ENCODE results near the gene SLC9A4.

SLC9A4 gene, protein sequence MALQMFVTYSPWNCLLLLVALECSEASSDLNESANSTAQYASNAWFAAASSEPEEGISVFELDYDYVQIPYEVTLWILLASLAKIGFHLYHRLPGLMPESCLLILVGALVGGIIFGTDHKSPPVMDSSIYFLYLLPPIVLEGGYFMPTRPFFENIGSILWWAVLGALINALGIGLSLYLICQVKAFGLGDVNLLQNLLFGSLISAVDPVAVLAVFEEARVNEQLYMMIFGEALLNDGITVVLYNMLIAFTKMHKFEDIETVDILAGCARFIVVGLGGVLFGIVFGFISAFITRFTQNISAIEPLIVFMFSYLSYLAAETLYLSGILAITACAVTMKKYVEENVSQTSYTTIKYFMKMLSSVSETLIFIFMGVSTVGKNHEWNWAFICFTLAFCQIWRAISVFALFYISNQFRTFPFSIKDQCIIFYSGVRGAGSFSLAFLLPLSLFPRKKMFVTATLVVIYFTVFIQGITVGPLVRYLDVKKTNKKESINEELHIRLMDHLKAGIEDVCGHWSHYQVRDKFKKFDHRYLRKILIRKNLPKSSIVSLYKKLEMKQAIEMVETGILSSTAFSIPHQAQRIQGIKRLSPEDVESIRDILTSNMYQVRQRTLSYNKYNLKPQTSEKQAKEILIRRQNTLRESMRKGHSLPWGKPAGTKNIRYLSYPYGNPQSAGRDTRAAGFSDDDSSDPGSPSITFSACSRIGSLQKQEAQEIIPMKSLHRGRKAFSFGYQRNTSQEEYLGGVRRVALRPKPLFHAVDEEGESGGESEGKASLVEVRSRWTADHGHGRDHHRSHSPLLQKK

DNA sequence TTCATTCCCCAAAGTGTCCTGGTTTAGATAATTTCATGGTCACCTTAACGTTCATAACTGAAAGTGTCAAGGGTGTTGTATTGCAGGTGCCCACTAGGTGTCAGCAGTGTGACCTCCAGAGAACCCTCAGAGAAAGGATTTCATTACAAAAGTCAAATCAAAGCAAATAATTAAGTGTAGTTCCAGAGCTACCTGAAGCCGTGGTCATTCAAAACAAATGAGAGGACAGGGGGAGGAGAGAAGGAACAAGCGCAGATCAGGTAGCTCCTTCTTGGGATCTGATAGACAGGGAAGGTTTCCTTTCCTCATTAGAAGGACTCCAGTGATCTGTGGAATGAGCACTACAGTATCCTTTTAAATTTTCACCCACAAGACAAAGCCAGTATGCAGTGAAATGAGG lies at the start of gene SLC9A4:
TSS of gene SLC9A4 (plus strand) at position 207 of the 400 bp plus-strand sequence. CDS start 534 bp downstream, outside the sequence.
- peak; percentile 40 for DNase-seq (ENCODE audit: low read depth)

GRCh38 chr2:102423368-102423767 lies 49.7 kb upstream of the SLC9A4 start:
- no peak for DNase-seq (ENCODE audit: low read depth)

DNA sequence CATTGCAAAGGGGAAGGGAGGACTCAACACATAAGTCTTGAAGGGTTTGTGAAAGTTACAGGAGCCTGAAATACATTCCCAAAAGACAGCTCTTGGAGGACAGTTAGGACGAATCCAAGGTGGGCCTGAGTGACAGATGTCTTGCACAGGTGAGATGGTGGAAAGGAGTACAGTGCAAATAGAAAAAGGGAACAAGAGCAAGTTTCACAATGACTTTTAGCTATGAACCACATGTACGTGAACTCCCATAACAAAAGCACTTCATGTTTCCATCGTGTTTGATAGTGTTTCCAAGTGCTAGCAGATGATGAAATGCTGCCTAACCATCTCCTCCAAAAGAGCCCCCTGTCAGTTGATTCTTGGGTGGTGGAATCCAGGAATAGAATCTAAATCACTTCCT lies 48.3 kb upstream of the SLC9A4 start:
- no peak for DNase-seq (ENCODE audit: low read depth)

DNA sequence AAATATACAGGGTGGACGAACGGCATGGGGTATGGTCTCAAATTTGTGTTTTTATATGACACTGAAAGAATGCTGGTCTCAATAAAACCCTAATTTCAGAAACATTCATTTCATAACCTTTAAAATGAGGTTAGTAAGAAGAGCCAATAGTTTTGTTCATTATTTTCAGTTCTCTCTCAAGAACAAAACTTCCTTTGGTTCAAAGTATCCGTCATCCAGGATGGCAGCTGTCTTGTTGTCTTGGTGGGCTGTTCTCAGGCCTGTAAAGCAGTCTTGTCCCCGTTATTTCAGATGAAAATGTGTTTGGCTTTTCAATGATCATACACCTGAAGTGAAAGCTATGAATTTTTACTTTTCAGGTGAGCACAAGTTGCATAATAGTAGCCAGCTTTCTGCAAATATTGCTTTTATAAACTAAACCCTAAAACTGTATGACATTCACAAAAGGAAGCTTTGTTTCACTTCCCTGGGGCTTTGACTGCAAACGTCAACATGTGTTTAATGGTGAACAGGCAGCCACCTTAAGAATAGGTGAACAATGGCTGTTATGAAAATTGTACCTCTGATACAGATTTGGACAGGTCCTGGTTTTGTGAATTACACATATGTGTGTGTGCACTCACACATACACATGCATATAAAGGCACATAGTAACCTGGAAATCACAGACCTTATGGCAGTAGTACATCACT lies 47.4 kb upstream of the SLC9A4 start:
- DNase-seq (ENCODE audit: low read depth), result no peak

DNA sequence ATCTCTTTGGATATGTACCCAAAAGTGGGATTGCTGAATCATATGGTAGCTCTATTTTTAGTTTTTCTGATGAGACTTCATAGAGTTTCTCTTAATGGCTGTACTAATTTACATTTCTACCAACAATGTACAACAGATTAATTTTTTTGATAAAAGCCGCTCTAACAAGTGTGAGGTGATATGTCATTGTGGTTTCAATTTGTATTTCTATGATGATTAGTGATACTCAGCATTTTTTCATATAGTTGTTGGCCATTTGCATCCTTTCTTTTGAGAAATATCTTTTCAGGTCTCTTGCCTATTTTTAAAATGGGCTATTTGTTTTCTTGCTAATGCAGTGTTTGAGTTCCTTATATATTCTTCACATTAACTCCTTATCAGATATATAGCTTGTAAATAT lies 45.8 kb upstream of the SLC9A4 start:
- DNase-seq (ENCODE audit: low read depth), result no peak

- no peak for DNase-seq (ENCODE audit: low read depth)
These were observed 44.5 kb upstream of the SLC9A4 start for GRCh38 chr2:102428573-102428972.

DNA sequence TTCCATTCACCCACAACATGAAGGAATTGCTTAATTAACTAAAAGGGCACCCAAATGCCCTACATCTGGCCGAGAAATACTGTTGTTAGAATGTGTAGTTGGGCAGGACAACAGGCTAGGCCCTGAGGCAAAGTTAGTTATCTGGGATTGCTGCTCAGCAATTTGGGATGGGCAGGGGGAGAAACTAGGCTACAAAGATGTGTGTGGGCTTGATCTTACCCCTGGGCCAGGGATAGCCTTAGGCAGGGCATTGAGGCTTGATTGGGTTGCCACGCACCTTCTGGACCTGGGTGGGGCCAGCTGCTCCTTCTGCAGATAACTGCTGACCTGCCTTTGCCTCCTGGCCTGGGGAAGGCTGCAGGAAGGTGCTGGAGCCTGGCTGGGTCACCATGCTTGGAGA lies 40.6 kb upstream of the SLC9A4 start:
- DNase-seq (ENCODE audit: low read depth), result no peak

DNA sequence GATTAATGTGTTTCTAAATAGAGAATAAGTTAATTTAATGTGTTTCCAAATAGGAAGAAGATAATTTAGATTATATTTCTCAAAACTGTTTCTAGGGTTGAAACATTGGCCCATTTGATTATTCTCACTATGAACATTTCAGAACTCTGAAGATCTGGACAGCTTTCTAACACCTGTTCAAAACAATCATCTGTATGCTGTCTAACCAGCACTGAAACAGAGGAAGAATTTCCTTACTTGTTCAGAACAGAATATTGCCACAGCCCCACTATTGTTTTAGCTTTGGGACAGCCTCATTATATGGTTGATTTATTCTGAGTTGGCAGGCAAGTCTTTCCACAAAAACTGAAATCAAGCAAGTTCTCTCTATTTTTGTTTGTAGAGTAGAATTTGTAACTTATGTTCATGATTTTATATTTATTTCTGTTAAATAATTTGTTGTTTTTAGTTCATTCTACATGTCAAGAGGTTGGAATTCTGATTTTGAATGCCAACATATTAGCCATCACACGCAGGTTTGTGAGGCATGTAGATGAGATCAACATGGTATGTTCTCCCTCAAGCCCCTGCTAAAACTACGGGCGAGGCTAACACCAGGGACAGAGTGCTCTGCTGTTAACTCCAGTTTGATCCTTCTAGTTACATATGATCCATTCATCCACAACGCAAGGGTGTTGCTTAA lies 38.9 kb upstream of the SLC9A4 start:
- no peak for DNase-seq (ENCODE audit: low read depth)

DNA sequence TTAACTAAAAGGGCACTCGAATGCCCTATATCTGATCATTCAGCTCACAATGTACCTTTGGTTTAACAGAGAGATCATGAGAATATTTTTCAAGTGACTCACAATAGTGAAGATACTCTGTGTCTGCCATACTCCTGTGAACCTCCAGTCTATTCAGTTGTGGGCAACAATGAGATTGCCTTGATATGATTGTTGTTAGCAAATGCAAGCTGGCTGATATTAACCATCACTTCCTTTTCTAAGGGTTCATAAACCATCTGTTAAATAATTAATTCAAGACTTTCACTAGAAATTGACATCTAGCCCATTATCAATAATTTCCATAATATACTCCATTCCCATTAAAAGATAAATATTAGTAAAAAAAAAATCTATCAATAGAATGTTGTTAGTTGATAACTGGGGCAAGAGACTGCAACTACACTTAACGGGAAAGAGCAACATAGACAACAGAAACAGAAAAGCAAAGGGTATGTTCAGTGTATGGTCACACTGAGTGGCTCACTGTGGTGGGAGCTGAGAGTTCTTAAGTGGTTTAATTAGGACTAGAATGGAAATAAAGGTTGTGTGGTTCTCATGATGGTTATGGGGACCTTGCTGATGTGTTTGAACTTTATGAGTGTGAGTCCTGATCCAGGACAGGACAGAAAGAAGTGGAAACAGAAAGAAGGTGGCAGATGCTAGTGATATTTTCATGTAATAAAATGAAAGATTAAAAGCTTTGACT lies 38.2 kb upstream of the SLC9A4 start:
- no peak for DNase-seq (ENCODE audit: low read depth)

DNA sequence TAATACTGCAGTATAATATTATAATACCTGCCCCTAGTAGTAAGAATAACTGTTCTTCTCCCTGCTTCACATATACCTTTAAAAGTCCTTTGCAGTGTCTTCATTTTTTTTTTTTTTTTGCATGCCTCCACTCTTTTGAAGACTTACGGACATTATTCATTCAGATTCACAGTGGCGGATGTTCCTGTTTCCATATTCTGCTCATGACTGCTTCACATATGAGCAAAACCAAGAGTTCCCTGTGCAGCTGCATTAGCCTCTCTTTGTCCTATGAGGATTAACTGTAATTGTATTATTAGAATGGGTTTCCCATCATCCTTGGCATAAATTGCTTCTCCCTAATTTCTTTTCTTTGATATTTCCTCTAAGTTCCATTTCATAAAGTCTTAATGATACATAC lies 37.3 kb upstream of the SLC9A4 start:
- DNase-seq (ENCODE audit: low read depth), result no peak

- DNase-seq (ENCODE audit: low read depth), result peak; percentile 17
These were observed 36.7 kb upstream of the SLC9A4 start for GRCh38 chr2:102436323-102436722.

- DNase-seq (ENCODE audit: low read depth), result no peak
These were observed 35.9 kb upstream of the SLC9A4 start for GRCh38 chr2:102437122-102437521.

DNA sequence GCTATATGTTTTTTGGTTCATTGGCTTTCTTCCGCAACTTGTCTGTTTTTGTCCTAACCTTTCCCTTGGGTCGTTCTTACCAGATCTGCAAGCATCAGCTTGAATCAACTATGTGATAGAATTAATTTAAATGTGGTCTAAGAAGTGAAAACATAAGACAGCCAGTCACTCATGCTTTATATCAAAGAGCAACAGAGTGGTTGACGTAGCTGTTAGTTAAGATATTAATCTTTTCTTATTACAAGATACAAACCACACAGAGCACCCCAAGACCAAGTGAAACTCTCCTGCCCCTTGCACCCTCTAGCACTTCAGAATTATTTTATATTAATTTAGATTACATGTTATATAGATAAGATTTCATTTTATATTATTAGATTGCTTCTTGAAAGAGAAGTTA lies 34.9 kb upstream of the SLC9A4 start:
- DNase-seq (ENCODE audit: low read depth), result no peak

DNA sequence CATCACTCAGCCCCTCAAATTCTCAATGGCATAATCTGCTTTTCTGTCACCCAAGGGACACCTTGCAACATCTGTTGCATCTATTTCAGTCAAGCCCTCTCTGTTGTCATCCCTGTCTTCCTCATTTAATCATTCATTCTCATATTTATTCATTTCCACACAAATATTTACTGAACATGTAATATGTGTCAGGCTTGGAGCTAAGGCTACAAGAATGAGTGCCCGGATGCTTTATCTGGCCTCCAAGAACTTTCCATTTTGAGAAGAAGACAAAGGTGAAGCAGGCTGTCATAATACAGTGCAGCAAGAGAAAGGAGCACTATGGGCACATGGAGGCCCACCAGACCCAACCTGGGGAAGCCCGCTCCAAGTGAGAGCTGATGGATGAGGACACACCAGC lies 34.4 kb upstream of the SLC9A4 start:
- DNase-seq (ENCODE audit: low read depth), result no peak

DNA sequence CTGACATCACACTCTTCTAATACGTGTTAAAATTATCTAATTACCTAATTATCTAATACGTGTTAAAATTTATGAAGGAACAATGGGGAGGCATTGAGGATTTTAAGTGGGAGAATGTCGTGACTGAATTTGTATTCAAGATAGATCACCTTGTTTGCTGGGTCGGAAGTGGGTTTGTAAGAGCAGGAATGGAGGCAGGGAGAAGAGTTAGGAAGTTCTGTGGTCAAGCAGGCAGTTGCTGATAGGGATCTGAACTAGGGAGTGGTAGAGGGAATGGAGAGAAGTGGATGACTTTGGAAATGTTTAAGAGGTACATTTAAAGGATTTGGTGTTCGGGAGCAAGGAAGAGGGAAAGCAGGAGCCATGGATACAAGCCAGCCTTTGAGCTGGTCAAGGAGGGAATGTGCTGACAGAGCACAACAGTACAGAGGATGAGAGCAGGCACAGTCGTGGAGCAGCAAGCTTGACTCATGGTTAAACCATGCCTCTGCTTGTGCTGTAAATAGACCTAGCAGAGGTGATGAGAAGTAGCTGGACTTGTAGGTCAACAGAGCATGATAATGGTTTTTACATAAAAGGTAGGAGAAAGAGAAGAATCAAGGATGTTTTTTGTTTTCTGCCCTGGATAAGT lies 33.8 kb upstream of the SLC9A4 start:
- peak; percentile 74 for DNase-seq (ENCODE audit: low read depth)

DNA sequence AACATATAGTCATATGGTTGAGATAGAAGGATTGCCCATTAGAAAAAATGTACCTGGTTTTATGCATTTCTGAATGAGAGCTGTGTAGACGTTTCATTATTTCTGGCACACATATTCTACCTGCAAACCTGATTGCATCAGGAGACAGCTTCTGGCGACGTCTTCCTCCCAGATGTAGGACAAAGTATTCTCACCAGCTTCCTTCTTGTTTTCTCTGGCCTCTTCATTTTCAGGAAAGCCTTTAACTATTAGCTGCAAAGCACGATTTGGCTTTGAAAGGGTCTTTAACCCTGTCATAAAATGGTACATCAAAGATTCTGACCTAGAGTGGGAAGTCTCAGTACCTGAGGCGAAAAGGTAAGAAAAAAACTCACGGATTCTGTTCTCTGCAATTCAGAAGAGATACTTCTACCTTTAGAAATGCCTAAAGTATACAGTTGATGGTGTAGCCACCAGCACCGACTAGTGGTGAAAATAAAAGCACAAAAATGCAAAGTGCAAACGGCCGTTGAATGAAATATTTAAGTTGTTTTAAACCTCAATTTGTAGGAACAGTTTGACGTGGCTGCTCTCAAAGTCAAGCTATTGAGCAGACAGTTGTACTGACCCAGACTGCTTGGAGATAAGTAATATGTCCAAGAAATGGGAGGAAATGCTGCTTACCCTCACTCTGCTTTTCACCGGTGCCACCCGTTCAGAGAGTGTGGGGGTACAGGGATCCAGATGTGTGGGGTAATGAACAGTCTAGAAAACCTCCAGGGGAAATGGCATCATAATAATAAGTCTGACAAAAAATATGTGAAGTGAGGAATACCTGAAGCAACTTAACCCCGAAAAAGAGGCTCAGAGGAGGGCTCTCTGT lies 29.8 kb upstream of the SLC9A4 start:
- peak; percentile 48 for DNase-seq (ENCODE audit: low read depth)

DNA sequence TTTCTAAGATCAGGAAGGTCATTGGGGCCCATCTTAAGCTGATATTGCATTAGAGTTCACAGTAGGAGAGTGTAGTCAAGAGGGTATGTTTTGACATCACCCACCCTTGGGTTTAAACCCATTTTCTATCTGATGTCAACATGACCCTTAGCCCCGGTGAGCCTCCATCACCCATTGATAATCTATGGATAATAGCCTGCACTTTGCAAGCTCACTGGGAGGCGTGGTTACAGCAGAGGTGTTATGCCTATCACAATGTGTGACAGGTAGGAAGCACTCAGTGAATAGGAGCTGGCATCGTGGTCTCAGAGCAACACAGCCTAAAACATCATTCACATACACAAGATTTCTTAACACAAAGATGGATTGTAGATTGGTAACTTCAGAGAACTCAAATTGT lies 28.8 kb upstream of the SLC9A4 start:
- DNase-seq (ENCODE audit: low read depth), result no peak

GRCh38 chr2:102446936-102447335 lies 26.1 kb upstream of the SLC9A4 start:
- no peak for DNase-seq (ENCODE audit: low read depth)

DNA sequence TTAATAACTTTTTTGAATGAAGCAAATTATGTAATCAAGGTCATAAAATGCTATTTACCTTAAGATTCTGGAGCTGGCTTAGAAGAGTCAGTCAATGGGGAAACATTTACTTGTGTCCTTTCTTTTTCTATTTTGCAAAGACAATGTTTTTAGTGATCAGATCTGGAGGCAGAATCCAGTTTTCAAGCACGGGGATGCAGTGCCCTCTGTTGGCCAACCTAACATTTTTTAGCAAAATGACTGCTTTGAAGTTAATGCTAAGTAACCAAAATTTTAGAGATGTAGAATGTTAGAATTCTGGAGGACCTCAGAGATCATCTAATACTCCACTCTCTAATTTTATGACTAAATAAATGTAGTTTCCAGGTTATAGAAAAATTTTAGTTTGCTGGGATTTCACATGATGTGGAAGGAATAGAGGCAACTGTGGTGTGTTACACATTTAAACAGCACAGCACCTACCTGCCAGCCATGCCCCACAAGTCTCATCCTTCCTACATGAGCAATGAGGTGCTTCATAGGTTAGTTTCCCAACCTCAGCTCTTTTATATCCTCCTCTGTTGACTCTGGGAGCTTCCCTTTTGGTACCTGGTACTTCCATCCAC lies 23.6 kb upstream of the SLC9A4 start:
- peak; percentile 52 for DNase-seq (ENCODE audit: low read depth)

DNA sequence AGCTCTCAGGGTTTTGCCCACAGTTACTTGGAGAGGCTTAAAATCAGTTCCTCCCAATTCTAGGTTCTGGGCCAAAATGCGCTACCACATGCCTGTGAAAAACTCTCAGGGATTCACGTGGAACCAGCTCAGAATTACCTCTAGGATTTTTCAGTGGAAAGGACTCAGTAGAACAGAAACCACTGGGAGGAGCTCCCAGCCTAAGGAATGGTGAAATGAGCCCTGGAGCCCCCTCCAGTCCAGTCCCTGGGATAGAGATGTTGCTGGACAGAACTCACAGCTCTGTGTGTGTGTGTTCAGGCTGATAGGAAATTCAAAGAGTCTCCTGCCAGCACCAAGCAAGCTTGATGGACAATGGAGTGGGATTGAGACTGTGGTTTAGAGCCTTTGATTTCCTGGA lies 21.1 kb upstream of the SLC9A4 start:
- no peak for DNase-seq (ENCODE audit: low read depth)

All from iris pigment epithelial cell (primary cell).